CD4-positive, alpha-beta T cell treated with Interleukin-4 for 1 hour (primary cell): ENCODE results near the gene SLC9B2.

Experiments used
- DNase-seq, 2 donors: peaks; one replicate each; pipeline ENCODE4 v3.0.0-alpha.2; 2020 to 2022

SLC9B2 gene

GRCh38 chr4:103076747-103077347 lies at the start of gene SLC9B2:
TSS of gene SLC9B2 (minus strand) at chr4:103076761. CDS start at chr4:103067550, 9,211 bp downstream.
- peak; percentile 41 to 62 for DNase-seq

- DNase-seq, result no peak
These were observed 49.6 kb upstream of the SLC9B2 start for GRCh38 chr4:103126126-103126525.

GRCh38 chr4:103123114-103123513 lies 46.6 kb upstream of the SLC9B2 start:
- no peak for DNase-seq

GRCh38 chr4:103118166-103118565 lies 41.6 kb upstream of the SLC9B2 start:
- DNase-seq, result no peak

- DNase-seq, result no peak
These were observed 35.0 kb upstream of the SLC9B2 start for GRCh38 chr4:103111598-103111997.

GRCh38 chr4:103108542-103108941 lies 32.0 kb upstream of the SLC9B2 start:
- no peak for DNase-seq

GRCh38 chr4:103105558-103106356 lies 29.2 kb upstream of the SLC9B2 start:
- DNase-seq, result no peak

- DNase-seq, result no peak
These were observed 28.3 kb upstream of the SLC9B2 start for GRCh38 chr4:103104886-103105285.

GRCh38 chr4:103100691-103101090 lies 24.1 kb upstream of the SLC9B2 start:
- DNase-seq, result no peak

GRCh38 chr4:103099691-103100392 lies 23.3 kb upstream of the SLC9B2 start, which contains the start of gene BDH2:
TSS of gene BDH2 (minus strand) at chr4:103099834. CDS start at chr4:103096254, 3,580 bp downstream.
- DNase-seq, result peak; percentile 78 to 91

GRCh38 chr4:103098756-103099440 lies 22.3 kb upstream of the SLC9B2 start:
- no peak for DNase-seq

- no peak for DNase-seq
These were observed 21.8 kb upstream of the SLC9B2 start for GRCh38 chr4:103098341-103098740.

- no peak for DNase-seq
These were observed 20.6 kb upstream of the SLC9B2 start for GRCh38 chr4:103097112-103097511.

GRCh38 chr4:103095080-103095479 lies 18.5 kb upstream of the SLC9B2 start:
- DNase-seq, result no peak

- peak in 1 of 2 donors; percentile 13 for DNase-seq
These were observed 15.7 kb upstream of the SLC9B2 start for GRCh38 chr4:103092245-103092644.

GRCh38 chr4:103091601-103092223 lies 15.2 kb upstream of the SLC9B2 start:
- peak; percentile 51 to 79 for DNase-seq

GRCh38 chr4:103089481-103089880 lies 12.9 kb upstream of the SLC9B2 start:
- DNase-seq, result no peak

- no peak for DNase-seq
These were observed 10.0 kb upstream of the SLC9B2 start for GRCh38 chr4:103086551-103086950.

GRCh38 chr4:103085555-103086196 lies 9.1 kb upstream of the SLC9B2 start:
- no peak for DNase-seq

- DNase-seq, result no peak
These were observed 3.1 kb upstream of the SLC9B2 start for GRCh38 chr4:103079621-103080020.

- peak; percentile 60 to 77 for DNase-seq
These were observed 441 bp downstream of the SLC9B2 start for GRCh38 chr4:103075894-103076746.
